A673 (cell line): ENCODE data around the gene PTCHD4. TPM values are rescaled to one million over a fixed set of nuclear protein-coding genes. Genes with fewer than 3 reads are reported as not detected.
"Not testable (repeated sequence)": the region's sequence is repeated elsewhere in the genome, so short reads cannot be mapped to it uniquely, and the experiment has no call there.

ENCODE experiments used
- BruUV-seq: library from RNA; stranded (reverse); fragments of 400-500 nt; replicated peaks from 2 replicates; lab custom pipeline; 2021; lab: Mats Ljungman, UMichigan
- CTCF ChIA-PET: fragments of 300-600 bp; sonication (Branson Sonifier 250); formaldehyde crosslinking; loops from one replicate; lab custom pipeline; 2022; ENCODE audit warnings: antibody characterized with exemption; lab: Charles Lee
- POLR2A ChIA-PET: fragments of 300-600 bp; sonication (Branson Sonifier 250); formaldehyde crosslinking; loops from one replicate; lab custom pipeline; 2022; ENCODE audit warnings: antibody characterized with exemption; ENCODE audit not compliant: low non-redundant PET; lab: Charles Lee
- DNase-seq: peaks from one replicate; pipeline ENCODE4 v3.0.0-alpha.2; 2015; ENCODE audit warnings: low spot score
- H3K27ac ChIP-seq: fragments of 200-600 bp; sonication (generic); 2 replicates; pipeline ENCODE4 v1.5.1; 2016; ENCODE audit warnings: mixed run types, low read depth, mild to moderate bottlenecking, mixed read lengths, antibody characterized with exemption, low read length; ENCODE audit not compliant: poor library complexity, severe bottlenecking
- H3K27me3 ChIP-seq: fragments of 200-600 bp; sonication (generic); replicated peaks from 2 replicates; pipeline ENCODE4 v1.6.1; 2017; ENCODE audit warnings: mixed run types, low read depth, mild to moderate bottlenecking, mixed read lengths, antibody characterized with exemption, low read length; ENCODE audit not compliant: insufficient read depth, poor library complexity
- H3K36me3 ChIP-seq: fragments of 200-600 bp; sonication (generic); 2 replicates; pipeline ENCODE4 v1.6.1; 2016; ENCODE audit warnings: mixed run types, mild to moderate bottlenecking, mixed read lengths, antibody characterized with exemption, low read length; ENCODE audit not compliant: insufficient read depth, poor library complexity, severe bottlenecking
- H3K4me1 ChIP-seq: fragments of 200-600 bp; sonication (generic); 2 replicates; pipeline ENCODE4 v1.6.1; 2017; ENCODE audit warnings: mixed run types, mild to moderate bottlenecking, mixed read lengths, antibody characterized with exemption, low read length; ENCODE audit not compliant: insufficient read depth, poor library complexity, severe bottlenecking
- H3K4me3 ChIP-seq: fragments of 200-600 bp; sonication (generic); 2 replicates; pipeline ENCODE4 v1.5.1; 2016; ENCODE audit warnings: low read depth, mixed run types, mild to moderate bottlenecking, mixed read lengths, low read length; ENCODE audit not compliant: poor library complexity, severe bottlenecking
- H3K9me3 ChIP-seq: fragments of 200-600 bp; sonication (generic); 2 replicates; pipeline ENCODE4 v1.6.1; 2016; ENCODE audit warnings: mixed run types, low read depth, mild to moderate bottlenecking, mixed read lengths, antibody characterized with exemption, low read length; ENCODE audit not compliant: poor library complexity, severe bottlenecking
- EZH2 ChIP-seq: fragments of 200-600 bp; sonication (generic); IDR thresholded peaks from 2 replicates; pipeline ENCODE4 v1.6.1; 2017; ENCODE audit warnings: borderline replicate concordance, low read depth, mild to moderate bottlenecking, mixed read lengths, antibody characterized with exemption, low read length; ENCODE audit not compliant: poor library complexity, severe bottlenecking
- intact Hi-C: fragments of 100-400 bp; cut with micrococcal nuclease; formaldehyde crosslinking; loops from one replicate; pipeline ENCODE4 v1.10.0; 2022; ENCODE audit not compliant: unreplicated experiment
- total RNA-seq: library from RNA; stranded (reverse); gene quantifications from 2 replicates; pipeline ENCODE4 v1.2.3, GENCODE V29; 2021
- TF ChIP-seq, protein P1 (sequence below): fragments of 300-800, 200-600 bp; sonication (generic); conservative IDR thresholded peaks from 2 replicates; pipeline ENCODE4 v1.5.1; 2017; ENCODE audit warnings: low read depth, mild to moderate bottlenecking, antibody characterized with exemption, low read length, moderate library complexity, mixed read lengths

The PTCHD4 gene
- total RNA-seq, 1 experiment from 2014 or later: 0.17 TPM

- ChIA-PET POLR2A (no interaction called here), CTCF (no interaction called here)
- no peak for TF ChIP-seq EZH2
- TF ChIP-seq, protein P1, sequence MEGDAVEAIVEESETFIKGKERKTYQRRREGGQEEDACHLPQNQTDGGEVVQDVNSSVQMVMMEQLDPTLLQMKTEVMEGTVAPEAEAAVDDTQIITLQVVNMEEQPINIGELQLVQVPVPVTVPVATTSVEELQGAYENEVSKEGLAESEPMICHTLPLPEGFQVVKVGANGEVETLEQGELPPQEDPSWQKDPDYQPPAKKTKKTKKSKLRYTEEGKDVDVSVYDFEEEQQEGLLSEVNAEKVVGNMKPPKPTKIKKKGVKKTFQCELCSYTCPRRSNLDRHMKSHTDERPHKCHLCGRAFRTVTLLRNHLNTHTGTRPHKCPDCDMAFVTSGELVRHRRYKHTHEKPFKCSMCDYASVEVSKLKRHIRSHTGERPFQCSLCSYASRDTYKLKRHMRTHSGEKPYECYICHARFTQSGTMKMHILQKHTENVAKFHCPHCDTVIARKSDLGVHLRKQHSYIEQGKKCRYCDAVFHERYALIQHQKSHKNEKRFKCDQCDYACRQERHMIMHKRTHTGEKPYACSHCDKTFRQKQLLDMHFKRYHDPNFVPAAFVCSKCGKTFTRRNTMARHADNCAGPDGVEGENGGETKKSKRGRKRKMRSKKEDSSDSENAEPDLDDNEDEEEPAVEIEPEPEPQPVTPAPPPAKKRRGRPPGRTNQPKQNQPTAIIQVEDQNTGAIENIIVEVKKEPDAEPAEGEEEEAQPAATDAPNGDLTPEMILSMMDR: no peak
- H3K9me3 ChIP-seq: no peaks in the 10 kb centered on the region
- BruUV-seq: no TSS peak
- H3K4me1 ChIP-seq: no peaks in the 10 kb centered on the region
- no peaks in the 10 kb centered on the region for H3K27me3 ChIP-seq
- H3K27ac ChIP-seq: no peak overlapping the region
- no peak overlapping the region for H3K4me3 ChIP-seq
- no peak for DNase-seq
- intact Hi-C loops: no loop called here
- no peaks in the 10 kb centered on the region for H3K36me3 ChIP-seq
Observed at GRCh38 chr6:48110436-48111142, 408 bp downstream of the PTCHD4 start.

DNA sequence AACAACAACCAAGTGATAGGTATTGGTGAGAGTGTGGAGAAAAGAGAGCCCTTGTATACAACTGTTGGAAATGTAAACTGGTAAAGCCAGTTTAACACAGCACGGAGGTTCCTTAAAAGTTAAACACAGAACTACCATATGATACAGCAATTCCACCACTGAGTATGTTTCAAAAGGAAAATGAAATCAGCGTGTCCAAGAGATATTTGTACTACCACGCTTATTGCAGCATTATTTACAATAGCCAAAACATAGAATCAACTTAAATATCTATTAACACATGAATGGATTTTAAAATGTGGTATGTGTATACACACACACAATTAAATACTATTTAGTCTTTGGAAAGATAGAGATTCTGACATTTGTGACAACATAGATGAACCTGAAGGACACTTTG is 1.1 kb downstream of the PTCHD4 start:
- no TSS peak for BruUV-seq
- DNase-seq: no peak

GRCh38 chr6:48102476-48103195 is 8.4 kb downstream of the PTCHD4 start:
- H3K36me3 ChIP-seq, H3K27ac ChIP-seq, DNase-seq, CTCF ChIA-PET, POLR2A ChIA-PET, BruUV-seq, H3K9me3 ChIP-seq, H3K4me3 ChIP-seq, intact Hi-C loops, H3K4me1 ChIP-seq: not testable (repeated sequence)
- peaks cover 14% of the 10 kb centered on the region for H3K27me3 ChIP-seq

More for the DNA sequence above, 1.1 kb downstream of the PTCHD4 start:
- Histone ChIP-seq H3K4me3 (no peak overlapping the region), H3K4me1 (no peaks in the 10 kb centered on the region), H3K27ac (no peak overlapping the region), H3K36me3 (no peaks in the 10 kb centered on the region), H3K9me3 (no peaks in the 10 kb centered on the region), H3K27me3 (no peaks in the 10 kb centered on the region)
- intact Hi-C loops: no loop called here
- TF ChIP-seq EZH2: no peak
- TF ChIP-seq, protein P1: no peak
- ChIA-PET POLR2A (no interaction called here), CTCF (no interaction called here)
